SK-N-SH treated with all-trans-retinoic acid at 6 μM for 48 hours (cell line): ENCODE measurements around the gene GPC5.

Source experiments
- BACH2 ChIP-seq: fragments of 250-450 bp; sonication (Bioruptor Pico); IDR thresholded peaks from 2 replicates; pipeline ENCODE4 v1.9.0; 2021; ENCODE audit warnings: mild to moderate bottlenecking, borderline replicate concordance
- RARB ChIP-seq: fragments of 250-450 bp; sonication (Bioruptor Pico); IDR thresholded peaks from 2 replicates; pipeline ENCODE4 v1.8.0; 2021; ENCODE audit warnings: mild to moderate bottlenecking, moderate library complexity
- TOX ChIP-seq: fragments of 250-450 bp; sonication (Bioruptor Pico); IDR thresholded peaks from 2 replicates; pipeline ENCODE4 v1.8.0; 2021; ENCODE audit warnings: mild to moderate bottlenecking, moderate library complexity, borderline replicate concordance
- TF ChIP-seq, protein P1 (sequence below): fragments of 250-450 bp; sonication (Bioruptor Pico); IDR thresholded peaks from 2 replicates; pipeline ENCODE4 v1.8.0; 2020; ENCODE audit warnings: mild to moderate bottlenecking, moderate library complexity, borderline replicate concordance

DNA sequence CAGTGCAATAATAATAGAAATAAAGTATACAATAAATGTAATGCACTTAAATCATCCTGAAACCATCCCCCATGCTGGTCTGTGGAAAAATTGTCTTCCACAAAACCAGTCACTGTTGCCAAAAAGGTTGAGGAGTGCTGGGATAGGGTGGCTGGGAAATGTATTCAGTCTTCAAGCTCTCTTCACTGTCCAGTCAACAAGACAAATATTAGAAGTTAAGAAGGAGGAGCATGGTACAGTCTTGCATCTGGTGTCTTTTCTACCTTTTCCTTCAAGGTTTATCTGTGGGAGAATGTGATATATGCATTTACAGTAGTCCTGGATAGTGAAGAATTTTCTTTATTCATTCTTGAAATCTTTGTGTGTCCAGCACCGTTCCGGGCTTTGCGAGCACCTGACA lies 203.4 kb downstream of the GPC5 start:
- TF ChIP-seq, protein P1, sequence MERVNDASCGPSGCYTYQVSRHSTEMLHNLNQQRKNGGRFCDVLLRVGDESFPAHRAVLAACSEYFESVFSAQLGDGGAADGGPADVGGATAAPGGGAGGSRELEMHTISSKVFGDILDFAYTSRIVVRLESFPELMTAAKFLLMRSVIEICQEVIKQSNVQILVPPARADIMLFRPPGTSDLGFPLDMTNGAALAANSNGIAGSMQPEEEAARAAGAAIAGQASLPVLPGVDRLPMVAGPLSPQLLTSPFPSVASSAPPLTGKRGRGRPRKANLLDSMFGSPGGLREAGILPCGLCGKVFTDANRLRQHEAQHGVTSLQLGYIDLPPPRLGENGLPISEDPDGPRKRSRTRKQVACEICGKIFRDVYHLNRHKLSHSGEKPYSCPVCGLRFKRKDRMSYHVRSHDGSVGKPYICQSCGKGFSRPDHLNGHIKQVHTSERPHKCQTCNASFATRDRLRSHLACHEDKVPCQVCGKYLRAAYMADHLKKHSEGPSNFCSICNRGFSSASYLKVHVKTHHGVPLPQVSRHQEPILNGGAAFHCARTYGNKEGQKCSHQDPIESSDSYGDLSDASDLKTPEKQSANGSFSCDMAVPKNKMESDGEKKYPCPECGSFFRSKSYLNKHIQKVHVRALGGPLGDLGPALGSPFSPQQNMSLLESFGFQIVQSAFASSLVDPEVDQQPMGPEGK (CRISPR knock-in tag), result no peak
- no peak for TF ChIP-seq BACH2 (CRISPR knock-in tag)
- no peak for TF ChIP-seq TOX (CRISPR knock-in tag)
- TF ChIP-seq RARB (CRISPR knock-in tag), result no peak
